Lower leg skin (tissue), 3 donors: ENCODE results near the gene CD209.

Experiments used
- POLR2A ChIP-seq, 2 donors: fragments of 450-650 bp; IDR thresholded peaks; one replicate each; pipeline ENCODE4 v1.6.1; 2016 to 2017; ENCODE audit warnings: antibody characterized with exemption in 2 of 2, mild to moderate bottlenecking in 1 of 2, moderate library complexity in 1 of 2
- TF ChIP-seq, protein P1 (sequence below), 3 donors: fragments of 450-650 bp; IDR thresholded peaks; one replicate each; pipeline ENCODE4 v1.5.1; 2016; ENCODE audit warnings: antibody characterized with exemption in 3 of 3, mild to moderate bottlenecking in 3 of 3, moderate library complexity in 2 of 3

DNA sequence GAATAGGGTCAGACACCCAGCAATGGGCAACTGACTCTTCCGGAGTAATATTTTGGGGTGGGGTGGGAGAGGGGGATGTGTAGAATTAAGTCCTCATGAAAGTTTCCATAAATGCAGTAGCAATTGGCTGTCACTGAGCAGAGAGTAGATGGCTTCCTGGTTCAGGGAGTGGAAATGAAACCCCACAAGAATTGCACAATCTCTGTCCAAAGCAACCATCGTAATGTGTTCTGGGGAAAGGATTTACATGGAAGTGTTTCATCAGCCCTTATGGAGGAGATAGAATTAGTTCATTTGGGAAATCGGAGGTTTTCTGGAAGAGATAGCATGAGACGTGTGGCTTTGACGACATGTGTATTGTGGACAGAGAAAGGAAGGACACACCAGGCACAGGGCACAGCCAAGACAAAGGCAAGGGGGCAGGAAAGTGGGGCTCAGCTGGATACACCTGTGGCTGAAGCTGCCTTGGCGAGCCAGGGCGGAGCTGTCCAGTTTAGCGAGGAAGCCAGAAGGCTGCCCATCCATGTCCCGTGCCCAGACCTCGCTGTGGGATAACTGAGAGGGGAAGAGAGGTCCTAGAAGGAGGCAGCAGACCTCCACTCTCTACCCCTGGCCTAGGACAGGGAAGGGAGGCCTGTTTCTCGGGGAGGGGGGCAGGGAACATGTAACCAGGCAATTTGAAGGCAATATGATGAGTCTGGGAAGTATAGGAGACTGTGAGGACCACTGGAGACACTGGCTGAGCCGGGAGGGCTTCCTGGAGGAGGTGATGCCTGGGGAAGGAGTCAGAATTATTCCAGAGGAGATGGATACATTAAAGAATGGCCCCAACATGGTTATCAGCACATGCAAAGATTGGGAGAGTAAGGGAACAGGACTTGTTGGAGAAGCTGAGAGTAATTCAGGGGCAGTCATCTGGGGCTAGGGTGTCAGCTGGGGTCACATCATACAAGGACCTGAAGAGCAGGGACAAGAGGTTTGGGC lies 12.8 kb downstream of the CD209 start:
- no peak for TF ChIP-seq POLR2A (IDR thresholded peaks at IDR 0.05)
- TF ChIP-seq, protein P1, sequence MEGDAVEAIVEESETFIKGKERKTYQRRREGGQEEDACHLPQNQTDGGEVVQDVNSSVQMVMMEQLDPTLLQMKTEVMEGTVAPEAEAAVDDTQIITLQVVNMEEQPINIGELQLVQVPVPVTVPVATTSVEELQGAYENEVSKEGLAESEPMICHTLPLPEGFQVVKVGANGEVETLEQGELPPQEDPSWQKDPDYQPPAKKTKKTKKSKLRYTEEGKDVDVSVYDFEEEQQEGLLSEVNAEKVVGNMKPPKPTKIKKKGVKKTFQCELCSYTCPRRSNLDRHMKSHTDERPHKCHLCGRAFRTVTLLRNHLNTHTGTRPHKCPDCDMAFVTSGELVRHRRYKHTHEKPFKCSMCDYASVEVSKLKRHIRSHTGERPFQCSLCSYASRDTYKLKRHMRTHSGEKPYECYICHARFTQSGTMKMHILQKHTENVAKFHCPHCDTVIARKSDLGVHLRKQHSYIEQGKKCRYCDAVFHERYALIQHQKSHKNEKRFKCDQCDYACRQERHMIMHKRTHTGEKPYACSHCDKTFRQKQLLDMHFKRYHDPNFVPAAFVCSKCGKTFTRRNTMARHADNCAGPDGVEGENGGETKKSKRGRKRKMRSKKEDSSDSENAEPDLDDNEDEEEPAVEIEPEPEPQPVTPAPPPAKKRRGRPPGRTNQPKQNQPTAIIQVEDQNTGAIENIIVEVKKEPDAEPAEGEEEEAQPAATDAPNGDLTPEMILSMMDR (IDR thresholded peaks at IDR 0.05): no peak
